ENCODE data around the gene ARHGAP33.

DNA sequence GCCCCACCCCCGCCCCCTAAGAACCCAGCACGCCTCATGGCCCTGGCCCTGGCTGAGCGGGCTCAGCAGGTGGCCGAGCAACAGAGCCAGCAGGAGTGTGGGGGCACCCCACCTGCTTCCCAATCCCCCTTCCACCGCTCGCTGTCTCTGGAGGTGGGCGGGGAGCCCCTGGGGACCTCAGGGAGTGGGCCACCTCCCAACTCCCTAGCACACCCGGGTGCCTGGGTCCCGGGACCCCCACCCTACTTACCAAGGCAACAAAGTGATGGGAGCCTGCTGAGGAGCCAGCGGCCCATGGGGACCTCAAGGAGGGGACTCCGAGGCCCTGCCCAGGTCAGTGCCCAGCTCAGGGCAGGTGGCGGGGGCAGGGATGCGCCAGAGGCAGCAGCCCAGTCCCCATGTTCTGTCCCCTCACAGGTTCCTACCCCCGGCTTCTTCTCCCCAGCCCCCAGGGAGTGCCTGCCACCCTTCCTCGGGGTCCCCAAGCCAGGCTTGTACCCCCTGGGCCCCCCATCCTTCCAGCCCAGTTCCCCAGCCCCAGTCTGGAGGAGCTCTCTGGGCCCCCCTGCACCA lies 11.9 kb downstream of the ARHGAP33 start:
- TF ChIP-seq, protein P1, sequence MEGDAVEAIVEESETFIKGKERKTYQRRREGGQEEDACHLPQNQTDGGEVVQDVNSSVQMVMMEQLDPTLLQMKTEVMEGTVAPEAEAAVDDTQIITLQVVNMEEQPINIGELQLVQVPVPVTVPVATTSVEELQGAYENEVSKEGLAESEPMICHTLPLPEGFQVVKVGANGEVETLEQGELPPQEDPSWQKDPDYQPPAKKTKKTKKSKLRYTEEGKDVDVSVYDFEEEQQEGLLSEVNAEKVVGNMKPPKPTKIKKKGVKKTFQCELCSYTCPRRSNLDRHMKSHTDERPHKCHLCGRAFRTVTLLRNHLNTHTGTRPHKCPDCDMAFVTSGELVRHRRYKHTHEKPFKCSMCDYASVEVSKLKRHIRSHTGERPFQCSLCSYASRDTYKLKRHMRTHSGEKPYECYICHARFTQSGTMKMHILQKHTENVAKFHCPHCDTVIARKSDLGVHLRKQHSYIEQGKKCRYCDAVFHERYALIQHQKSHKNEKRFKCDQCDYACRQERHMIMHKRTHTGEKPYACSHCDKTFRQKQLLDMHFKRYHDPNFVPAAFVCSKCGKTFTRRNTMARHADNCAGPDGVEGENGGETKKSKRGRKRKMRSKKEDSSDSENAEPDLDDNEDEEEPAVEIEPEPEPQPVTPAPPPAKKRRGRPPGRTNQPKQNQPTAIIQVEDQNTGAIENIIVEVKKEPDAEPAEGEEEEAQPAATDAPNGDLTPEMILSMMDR (conservative IDR thresholded peaks at IDR 0.05; ENCODE audit: low read depth, low read length) = no peak
- TF ChIP-seq EZH2 (IDR thresholded peaks at IDR 0.05; ENCODE audit: low read length, unreplicated experiment) = no peak
- TF ChIP-seq EZH2phosphoT487 (IDR thresholded peaks at IDR 0.05; ENCODE audit: borderline replicate concordance, low read length) = no peak
